Measurements from ENCODE around the gene DDX20.

Gene DDX20

GRCh38 chr1:111778066-111778465, 22.4 kb downstream of the DDX20 start:
- DNase-seq (ENCODE audit: low spot score), result no peak
- in situ Hi-C loops (cut with MboI; ENCODE audit: low sequenced_read_pairs, unreplicated experiment), result no loop called here
- TF ChIP-seq CTCF (IDR thresholded peaks at IDR 0.05; ENCODE audit: borderline replicate concordance, control extremely low read depth, extremely low read depth, insufficient read depth, missing control alignments), result no peak

- no peak for DNase-seq (ENCODE audit: low spot score)
- TF ChIP-seq CTCF (IDR thresholded peaks at IDR 0.05; ENCODE audit: borderline replicate concordance, control extremely low read depth, extremely low read depth, insufficient read depth, missing control alignments), result no peak
These were observed 22.9 kb downstream of the DDX20 start for GRCh38 chr1:111778541-111779051.

GRCh38 chr1:111779546-111779945, 23.8 kb downstream of the DDX20 start:
- in situ Hi-C loops (cut with MboI; ENCODE audit: low sequenced_read_pairs, unreplicated experiment), result no loop called here
- no peak for DNase-seq (ENCODE audit: low spot score)
- no peak for TF ChIP-seq CTCF (IDR thresholded peaks at IDR 0.05; ENCODE audit: borderline replicate concordance, control extremely low read depth, extremely low read depth, insufficient read depth, missing control alignments)

More at GRCh38 chr1:111778541-111779051, 22.9 kb downstream of the DDX20 start:
- in situ Hi-C loops (cut with MboI; ENCODE audit: low sequenced_read_pairs, unreplicated experiment), result no loop called here

- in situ Hi-C loops (cut with MboI; ENCODE audit: low sequenced_read_pairs, unreplicated experiment), result no loop called here
- DNase-seq (ENCODE audit: low spot score), result no peak
- no peak for TF ChIP-seq CTCF (IDR thresholded peaks at IDR 0.05; ENCODE audit: borderline replicate concordance, control extremely low read depth, extremely low read depth, insufficient read depth, missing control alignments)
These were observed 28.7 kb downstream of the DDX20 start for GRCh38 chr1:111784273-111784901.

- TF ChIP-seq CTCF (IDR thresholded peaks at IDR 0.05; ENCODE audit: borderline replicate concordance, control extremely low read depth, extremely low read depth, insufficient read depth, missing control alignments), result no peak
- no peak for DNase-seq (ENCODE audit: low spot score)
- in situ Hi-C loops (cut with MboI; ENCODE audit: low sequenced_read_pairs, unreplicated experiment), result no loop called here
These were observed 31.0 kb downstream of the DDX20 start for GRCh38 chr1:111786669-111787207.

- TF ChIP-seq CTCF (IDR thresholded peaks at IDR 0.05; ENCODE audit: borderline replicate concordance, control extremely low read depth, extremely low read depth, insufficient read depth, missing control alignments), result no peak
- no peak for DNase-seq (ENCODE audit: low spot score)
- in situ Hi-C loops (cut with MboI; ENCODE audit: low sequenced_read_pairs, unreplicated experiment), result no loop called here
These were observed 33.4 kb downstream of the DDX20 start for GRCh38 chr1:111789142-111789541.

All from GM13976 (cell line).